Naive thymus-derived CD4-positive, alpha-beta T cell (primary cell): Measurements from ENCODE around the gene TFF2. TPM values are rescaled to one million over a fixed set of nuclear protein-coding genes. Genes with fewer than 3 reads are reported as not detected.
A peak's percentile ranks its signal among the peaks of the same experiment; 100 is the strongest.

Experiments used
- ATAC-seq: fragments of 150-1000 bp; cut with Tn5 transposase; 2 replicates; pipeline ENCODE4 v1.10.0; 2021; ENCODE audit warnings: mild to moderate bottlenecking, moderate library complexity
- CTCF ChIA-PET: fragments of 350-600 bp; sonication (Branson Sonifier 250); formaldehyde crosslinking; loops from one replicate; lab custom pipeline; 2021; ENCODE audit warnings: antibody characterized with exemption; lab: Charles Lee
- POLR2A ChIA-PET: fragments of 350-600 bp; sonication (Branson Sonifier 250); formaldehyde crosslinking; loops from one replicate; lab custom pipeline; 2021; ENCODE audit warnings: antibody characterized with exemption, inconsistent platforms; lab: Charles Lee
- DNase-seq, 9 donors: peaks; one replicate each; pipeline versions ENCODE4 v3.0.0 to v3.0.0-alpha.2; 2020 to 2022; ENCODE audit warnings: mixed read lengths in 1 of 9
- H3K27ac ChIP-seq: one replicate; pipeline ENCODE4 v1.7.0; 2013; ENCODE audit warnings: mild to moderate bottlenecking, low read depth, low read length, moderate library complexity
- H3K27me3 ChIP-seq, 2 donors: one replicate each; pipeline ENCODE4 v1.7.0; 2013; ENCODE audit warnings: low read length in 2 of 2, mild to moderate bottlenecking in 2 of 2, moderate library complexity in 2 of 2; ENCODE audit not compliant: control insufficient read depth in 2 of 2, insufficient read depth in 2 of 2
- H3K36me3 ChIP-seq, 3 experiments: 1 replicate in 2 of 3; 2 replicates in 1 of 3; pipeline ENCODE4 v1.7.0; 2013; ENCODE audit warnings: low read length in 3 of 3, mild to moderate bottlenecking in 3 of 3, moderate library complexity in 1 of 3; ENCODE audit not compliant: insufficient read depth in 3 of 3, control insufficient read depth in 2 of 3
- H3K4me1 ChIP-seq, 2 donors: one replicate each; pipeline ENCODE4 v1.7.0; 2013; ENCODE audit warnings: low read length in 2 of 2, mild to moderate bottlenecking in 2 of 2, moderate library complexity in 1 of 2; ENCODE audit not compliant: control insufficient read depth in 2 of 2, insufficient read depth in 2 of 2
- H3K4me3 ChIP-seq: 2 replicates; pipeline ENCODE4 v1.7.0; 2013; ENCODE audit warnings: mild to moderate bottlenecking, low read length
- H3K9me3 ChIP-seq, 3 experiments: 1 replicate in 2 of 3; 2 replicates in 1 of 3; pipeline ENCODE4 v1.7.0; 2013; ENCODE audit warnings: low read length in 3 of 3; ENCODE audit not compliant: control insufficient read depth in 2 of 3
- H3K27ac Mint-ChIP-seq, 9 donors: one replicate each; pipeline ENCODE4 v1.8.0; 2020 to 2022; ENCODE audit warnings: mixed read lengths in 9 of 9, mild to moderate bottlenecking in 8 of 9, moderate library complexity in 5 of 9, inconsistent platforms in 2 of 9
- H3K27me3 Mint-ChIP-seq, 5 donors: one replicate each; pipeline ENCODE4 v1.8.0; 2021 to 2022; ENCODE audit warnings: mixed read lengths in 5 of 5, mild to moderate bottlenecking in 1 of 5
- H3K36me3 Mint-ChIP-seq, 5 donors: one replicate each; pipeline ENCODE4 v1.8.0; 2020 to 2022; ENCODE audit warnings: mixed read lengths in 5 of 5, mild to moderate bottlenecking in 3 of 5, inconsistent platforms in 1 of 5
- H3K4me1 Mint-ChIP-seq, 7 donors: one replicate each; pipeline ENCODE4 v1.8.0; 2020 to 2022; ENCODE audit warnings: mixed read lengths in 7 of 7, mild to moderate bottlenecking in 3 of 7, inconsistent platforms in 1 of 7
- H3K4me3 Mint-ChIP-seq, 10 donors: one replicate each; pipeline ENCODE4 v1.8.0; 2020 to 2022; ENCODE audit warnings: mild to moderate bottlenecking in 10 of 10, mixed read lengths in 10 of 10, moderate library complexity in 6 of 10, inconsistent platforms in 2 of 10
- H3K9me3 Mint-ChIP-seq, 11 donors: one replicate each; pipeline ENCODE4 v1.8.0; 2020 to 2022; ENCODE audit warnings: mixed read lengths in 11 of 11, mild to moderate bottlenecking in 4 of 11, inconsistent platforms in 1 of 11, moderate library complexity in 1 of 11
- intact Hi-C, 2 donors: fragments of 100-400 bp; cut with micrococcal nuclease; formaldehyde crosslinking; loops; one replicate each; pipeline ENCODE4 v1.15.1; 2023
- polyA plus RNA-seq, 2 donors: library from polyadenylated mRNA; unstranded; fragments of 300-500 nt; fragmentation: Illumina TruSeq; gene quantifications; one replicate each; pipeline ENCODE4 v1.2.3, GENCODE V29; 2021
- total RNA-seq, 6 experiments: library from RNA in 5 of 6; stranded (reverse) in 5 of 6; gene quantifications; 1 replicate in 5 of 6; 2 replicates in 1 of 6; pipeline ENCODE4 v1.2.3 and lab custom pipeline; 2021 to 2026

Gene TFF2
- total and polyA plus RNA-seq, 7 experiments from 2014 or later = not detected

DNA sequence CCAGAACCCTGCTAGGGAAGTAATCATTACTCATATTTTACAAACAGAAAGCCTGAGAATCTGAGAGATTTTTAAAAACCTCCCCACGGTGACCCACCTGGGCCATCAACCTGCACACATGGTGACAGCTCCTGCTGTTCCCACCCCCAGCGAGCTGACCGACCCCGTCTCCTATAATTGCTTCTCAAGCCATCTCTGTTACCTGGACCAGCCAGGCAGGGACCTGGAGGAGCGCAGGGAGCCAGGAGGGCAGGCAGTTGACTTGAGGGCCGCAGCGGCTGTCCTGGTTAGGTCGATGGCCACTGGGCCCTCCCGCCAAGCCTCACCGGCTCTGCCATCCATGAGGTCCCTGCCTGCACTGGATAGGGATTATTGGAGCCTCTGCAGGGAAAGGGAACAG, 7.7 kb downstream of the TFF2 start:
- ATAC-seq (no peak), DNase-seq (peak in 1 of 9 donors; percentile 11)
- Histone ChIP-seq H3K4me3 (no peak overlapping the region), H3K36me3 (no peaks in the 10 kb centered on the region), H3K27ac (no peak overlapping the region), H3K27me3 (no peaks in the 10 kb centered on the region), H3K9me3 (no peaks in the 10 kb centered on the region), H3K4me1 (peaks cover 2 to 3% of the 10 kb centered on the region in 2 donors)
- ChIA-PET POLR2A (no interaction called here), CTCF (no interaction called here)
- no peaks in the 10 kb centered on the region for H3K27me3 Mint-ChIP-seq
- peaks cover 0 to 4% (median 1%) of the 10 kb centered on the region in 7 donors for H3K4me1 Mint-ChIP-seq
- H3K36me3 Mint-ChIP-seq = no peaks in the 10 kb centered on the region
- no peak overlapping the region for H3K4me3 Mint-ChIP-seq
- no peaks in the 10 kb centered on the region for H3K9me3 Mint-ChIP-seq
- H3K27ac Mint-ChIP-seq = no peak overlapping the region
- intact Hi-C loops = loop anchor here in 1 of 2 donors (10.0 kb wide), 1 partner anchor 92 kb away; no protein-coding TSS in a partner anchor

- no peak overlapping the region for H3K4me3 ChIP-seq
- no peaks in the 10 kb centered on the region for H3K36me3 ChIP-seq
- no peak overlapping the region for H3K4me3 Mint-ChIP-seq
- intact Hi-C loops = loop anchor here in 1 of 2 donors (10.0 kb wide), 1 partner anchor 93 kb away; no protein-coding TSS in a partner anchor
- peaks cover 5 to 12% (median 8%) of the 10 kb centered on the region in 7 donors for H3K4me1 Mint-ChIP-seq
- ChIA-PET CTCF (interaction anchor here (0.6 kb wide), 1 partner anchor 112 kb away, joined by 3 read pairs; no protein-coding TSS in a partner anchor), POLR2A (no interaction called here)
- peaks cover 4 to 7% of the 10 kb centered on the region in 2 donors for H3K4me1 ChIP-seq
- H3K27me3 ChIP-seq = no peaks in the 10 kb centered on the region
- no peak overlapping the region for H3K27ac ChIP-seq
- no peaks in the 10 kb centered on the region for H3K9me3 Mint-ChIP-seq
- H3K27ac Mint-ChIP-seq = no peak overlapping the region
- DNase-seq (peak in 1 of 9 donors; percentile 7), ATAC-seq (no peak)
- peaks cover 0 to 9% (median 0%) of the 10 kb centered on the region in 5 donors for H3K27me3 Mint-ChIP-seq
- H3K36me3 Mint-ChIP-seq = peaks cover 0 to 3% (median 0%) of the 10 kb centered on the region in 5 donors
- H3K9me3 ChIP-seq = no peaks in the 10 kb centered on the region
Measured at GRCh38 chr21:42341776-42342542, 8.8 kb downstream of the TFF2 start.

GRCh38 chr21:42340187-42341050, 10.4 kb downstream of the TFF2 start:
- Mint-ChIP-seq H3K4me3 (no peak overlapping the region), H3K27ac (peak overlapping the region in 2 of 9 donors; percentile 20 to 43), H3K4me1 (peaks cover 5 to 12% (median 8%) of the 10 kb centered on the region in 7 donors), H3K27me3 (peaks cover 0 to 21% (median 0%) of the 10 kb centered on the region in 5 donors), H3K36me3 (peaks cover 0 to 3% (median 0%) of the 10 kb centered on the region in 5 donors), H3K9me3 (no peaks in the 10 kb centered on the region)
- no peak overlapping the region for H3K4me3 ChIP-seq
- H3K27ac ChIP-seq = no peak overlapping the region
- no peak for ATAC-seq
- peaks cover 4 to 7% of the 10 kb centered on the region in 2 donors for H3K4me1 ChIP-seq
- peak in 1 of 9 donors; percentile 19 for DNase-seq
- ChIA-PET CTCF (interaction anchor here (0.7 to 1.2 kb wide), 4 partner anchors 64 to 264 kb away, joined by 3 to 4 read pairs (median 3); partner anchors contain the start of gene UBASH3A), POLR2A (interaction anchor here (0.7 kb wide), 1 partner anchor 35 kb away, joined by 3 read pairs; no protein-coding TSS in a partner anchor)
- intact Hi-C loops = loop anchor here in 1 of 2 donors (10.0 kb wide), 1 partner anchor 94 kb away; no protein-coding TSS in a partner anchor
- no peaks in the 10 kb centered on the region for H3K9me3 ChIP-seq
- H3K36me3 ChIP-seq = no peaks in the 10 kb centered on the region
- no peaks in the 10 kb centered on the region for H3K27me3 ChIP-seq

- ATAC-seq (no peak), DNase-seq (peak in 1 of 9 donors; percentile 19)
- H3K27me3 Mint-ChIP-seq = peaks cover 0 to 28% (median 0%) of the 10 kb centered on the region in 5 donors
- intact Hi-C loops = loop anchor here (1.0 to 5.0 kb wide), 7 partner anchors 42 to 198 kb away; partner anchors contain the start of gene UBASH3A (in 1 of the 2)
- H3K27ac Mint-ChIP-seq = no peak overlapping the region
- POLR2A ChIA-PET = interaction anchor here (0.9 to 1.7 kb wide), 4 partner anchors 10 to 84 kb away, joined by 3 to 6 read pairs (median 3); partner anchors contain the start of gene UBASH3A
- CTCF ChIA-PET = interaction anchor here (0.6 to 2.7 kb wide), 8 partner anchors 29 to 117 kb away, joined by 3 to 19 read pairs (median 5); partner anchors contain the start of gene UBASH3A
- Histone ChIP-seq H3K4me3 (no peak overlapping the region), H3K4me1 (peaks cover 4 to 7% of the 10 kb centered on the region in 2 donors), H3K27me3 (no peaks in the 10 kb centered on the region), H3K27ac (no peak overlapping the region), H3K9me3 (no peaks in the 10 kb centered on the region), H3K36me3 (no peaks in the 10 kb centered on the region)
- peaks cover 5 to 12% (median 8%) of the 10 kb centered on the region in 7 donors for H3K4me1 Mint-ChIP-seq
- H3K36me3 Mint-ChIP-seq = peaks cover 0 to 3% (median 0%) of the 10 kb centered on the region in 5 donors
- no peaks in the 10 kb centered on the region for H3K9me3 Mint-ChIP-seq
- H3K4me3 Mint-ChIP-seq = no peak overlapping the region
Measured at GRCh38 chr21:42338729-42339715, 11.8 kb downstream of the TFF2 start.

DNA sequence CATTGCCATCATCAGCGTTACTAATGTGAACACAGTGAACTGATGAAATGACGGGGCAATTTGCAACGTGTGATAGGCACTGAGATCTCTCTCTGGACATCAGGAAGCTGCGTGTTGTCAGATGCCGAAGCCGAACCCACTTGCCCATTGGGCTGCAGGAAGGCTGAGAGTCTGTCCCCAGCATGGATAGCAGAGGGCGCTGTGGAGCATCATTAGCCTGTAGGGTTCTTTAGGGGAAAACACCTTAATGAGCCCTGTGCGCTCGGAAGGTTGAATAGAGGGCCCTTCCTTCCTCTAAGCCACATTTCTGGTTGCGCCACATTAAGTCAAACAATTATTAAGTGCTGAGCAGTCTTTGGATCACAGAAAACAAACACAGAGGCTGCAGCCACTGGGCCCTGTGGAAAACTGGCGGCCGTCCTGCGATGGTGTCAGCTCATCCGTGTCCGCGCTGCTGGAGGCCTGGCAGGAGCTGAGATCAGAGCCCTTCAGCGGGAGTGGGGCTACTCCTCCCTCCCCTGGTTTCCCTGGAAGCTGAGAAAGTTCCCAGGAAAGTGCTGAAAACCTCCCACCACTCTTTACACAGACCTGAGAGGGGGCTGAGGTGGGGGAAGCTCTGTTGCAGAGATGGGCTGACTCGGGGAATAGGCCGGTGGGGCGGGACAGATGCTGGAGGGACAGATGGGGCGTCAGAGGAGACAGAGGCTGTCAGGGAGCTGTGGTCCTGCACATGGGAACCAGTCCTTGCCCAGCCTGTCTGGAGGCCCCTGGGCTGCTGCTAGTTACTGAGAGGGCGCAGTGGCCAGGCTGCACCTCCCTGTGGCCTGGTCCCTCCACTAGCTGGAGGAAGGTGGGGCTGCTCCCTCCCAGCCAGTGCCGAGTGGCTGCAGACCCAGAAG, 12.7 kb downstream of the TFF2 start:
- Histone ChIP-seq H3K27me3 (no peaks in the 10 kb centered on the region), H3K27ac (no peak overlapping the region), H3K4me3 (no peak overlapping the region), H3K36me3 (no peaks in the 10 kb centered on the region), H3K9me3 (no peaks in the 10 kb centered on the region), H3K4me1 (peaks cover 4 to 7% of the 10 kb centered on the region in 2 donors)
- intact Hi-C loops = loop anchor here (1.0 to 5.0 kb wide), 7 partner anchors 43 to 199 kb away; partner anchors contain the start of gene UBASH3A (in 1 of the 2)
- Mint-ChIP-seq H3K4me1 (peaks cover 5 to 12% (median 8%) of the 10 kb centered on the region in 7 donors), H3K27ac (peak overlapping the region in 7 of 9 donors; percentile 19 to 75 (median 53)), H3K36me3 (peaks cover 0 to 3% (median 0%) of the 10 kb centered on the region in 5 donors), H3K27me3 (peaks cover 0 to 32% (median 0%) of the 10 kb centered on the region in 5 donors), H3K9me3 (peaks cover 0 to 4% (median 0%) of the 10 kb centered on the region in 11 donors), H3K4me3 (peak overlapping the region; percentile 28 to 76 (median 60))
- peak; percentile 68 to 85 (median 78) for DNase-seq
- ChIA-PET CTCF (interaction anchor here (0.6 to 2.7 kb wide), 8 partner anchors 13 to 118 kb away, joined by 3 to 19 read pairs (median 5); partner anchors contain the start of gene UBASH3A), POLR2A (interaction anchor here (0.9 to 1.7 kb wide), 5 partner anchors 11 to 112 kb away, joined by 3 to 6 read pairs (median 3); partner anchors contain the start of gene UBASH3A)
- peak; percentile 99 for ATAC-seq
